Thyroid gland (tissue), 4 donors: ENCODE results near the gene NEK7. TPM values are rescaled to one million over a fixed set of nuclear protein-coding genes. Genes with fewer than 3 reads are reported as not detected.
"Not testable (repeated sequence)": the region's sequence is repeated elsewhere in the genome, so short reads cannot be mapped to it uniquely, and the experiment has no call there.

Experiments
- DNase-seq, 2 donors: peaks; one replicate each; pipeline ENCODE4 v3.0.0-alpha.2; 2019
- H3K27ac ChIP-seq, 3 donors: fragments of 200-600 bp; sonication (generic); 1 replicate in 2 of 3; 2 replicates in 1 of 3; pipeline ENCODE4 v1.5.1; 2016 to 2019; ENCODE audit warnings: mild to moderate bottlenecking in 1 of 3, moderate library complexity in 1 of 3
- H3K27me3 ChIP-seq: fragments of 200-600 bp; sonication (generic); one replicate; pipeline ENCODE4 v1.5.1; 2019
- H3K36me3 ChIP-seq, 2 donors: fragments of 200-600 bp; sonication (generic); one replicate each; pipeline ENCODE4 v1.5.1; 2016 to 2019
- H3K4me1 ChIP-seq, 2 donors: fragments of 200-600 bp; sonication (generic); one replicate each; pipeline ENCODE4 v1.5.1; 2017 to 2019
- H3K4me3 ChIP-seq, 3 donors: fragments of 200-600 bp; sonication (generic); replicated peaks in 1 of 3; 1 replicate in 2 of 3; 2 replicates in 1 of 3; pipeline ENCODE4 v1.5.1; 2016; ENCODE audit warnings: mild to moderate bottlenecking in 1 of 3
- H3K9me3 ChIP-seq: fragments of 200-600 bp; sonication (generic); one replicate; pipeline ENCODE4 v1.5.1; 2017
- POLR2A ChIP-seq, 2 donors: fragments of 450-650 bp; IDR thresholded peaks; one replicate each; pipeline ENCODE4 v1.6.1; 2017; ENCODE audit warnings: antibody characterized with exemption in 2 of 2, mild to moderate bottlenecking in 2 of 2, moderate library complexity in 1 of 2
- WGBS, 2 donors: methylation state at CpG; one replicate each; pipeline ENCODE4 v1.1.5; 2017; 5-methylcytosine and 5-hydroxymethylcytosine counted together
- intact Hi-C: fragments of 100-400 bp; cut with DNase I; formaldehyde crosslinking; loops from one replicate; pipeline ENCODE4 v1.15.1; 2023
- total RNA-seq, 4 donors: library from RNA; depleted of rRNA; stranded (reverse); fragments of >200 nt; gene quantifications; one replicate each; pipeline ENCODE4 v1.2.3, GENCODE V29; 2016
- TF ChIP-seq, protein P1 (sequence below), 6 experiments: fragments of 200-600 bp in 3 of 6; fragments of 450-650 bp in 3 of 6; sonication (generic) in 3 of 6; IDR thresholded peaks; one replicate each; pipeline ENCODE4 v1.5.1; 2016 to 2019; ENCODE audit warnings: antibody characterized with exemption in 6 of 6, mild to moderate bottlenecking in 2 of 6, inconsistent platforms in 1 of 6, moderate library complexity in 1 of 6

NEK7 gene
- total RNA-seq, 4 donors from 2014 or later, result 65.6 to 102 (median 77.7) TPM

GRCh38 chr1:198128533-198128932 is 28.3 kb upstream of the NEK7 start:
- H3K27ac ChIP-seq, result no peak overlapping the region
- intact Hi-C loops, result no loop called here
- no peak for TF ChIP-seq POLR2A (IDR thresholded peaks at IDR 0.05)
- TF ChIP-seq, protein P1, sequence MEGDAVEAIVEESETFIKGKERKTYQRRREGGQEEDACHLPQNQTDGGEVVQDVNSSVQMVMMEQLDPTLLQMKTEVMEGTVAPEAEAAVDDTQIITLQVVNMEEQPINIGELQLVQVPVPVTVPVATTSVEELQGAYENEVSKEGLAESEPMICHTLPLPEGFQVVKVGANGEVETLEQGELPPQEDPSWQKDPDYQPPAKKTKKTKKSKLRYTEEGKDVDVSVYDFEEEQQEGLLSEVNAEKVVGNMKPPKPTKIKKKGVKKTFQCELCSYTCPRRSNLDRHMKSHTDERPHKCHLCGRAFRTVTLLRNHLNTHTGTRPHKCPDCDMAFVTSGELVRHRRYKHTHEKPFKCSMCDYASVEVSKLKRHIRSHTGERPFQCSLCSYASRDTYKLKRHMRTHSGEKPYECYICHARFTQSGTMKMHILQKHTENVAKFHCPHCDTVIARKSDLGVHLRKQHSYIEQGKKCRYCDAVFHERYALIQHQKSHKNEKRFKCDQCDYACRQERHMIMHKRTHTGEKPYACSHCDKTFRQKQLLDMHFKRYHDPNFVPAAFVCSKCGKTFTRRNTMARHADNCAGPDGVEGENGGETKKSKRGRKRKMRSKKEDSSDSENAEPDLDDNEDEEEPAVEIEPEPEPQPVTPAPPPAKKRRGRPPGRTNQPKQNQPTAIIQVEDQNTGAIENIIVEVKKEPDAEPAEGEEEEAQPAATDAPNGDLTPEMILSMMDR (IDR thresholded peaks at IDR 0.05), result no peak
- no peaks in the 10 kb centered on the region for H3K36me3 ChIP-seq
- DNase-seq, result no peak
- H3K9me3 ChIP-seq, result no peaks in the 10 kb centered on the region
- H3K4me1 ChIP-seq, result no peaks in the 10 kb centered on the region
- no peak overlapping the region for H3K4me3 ChIP-seq
- H3K27me3 ChIP-seq, result no peaks in the 10 kb centered on the region

DNA sequence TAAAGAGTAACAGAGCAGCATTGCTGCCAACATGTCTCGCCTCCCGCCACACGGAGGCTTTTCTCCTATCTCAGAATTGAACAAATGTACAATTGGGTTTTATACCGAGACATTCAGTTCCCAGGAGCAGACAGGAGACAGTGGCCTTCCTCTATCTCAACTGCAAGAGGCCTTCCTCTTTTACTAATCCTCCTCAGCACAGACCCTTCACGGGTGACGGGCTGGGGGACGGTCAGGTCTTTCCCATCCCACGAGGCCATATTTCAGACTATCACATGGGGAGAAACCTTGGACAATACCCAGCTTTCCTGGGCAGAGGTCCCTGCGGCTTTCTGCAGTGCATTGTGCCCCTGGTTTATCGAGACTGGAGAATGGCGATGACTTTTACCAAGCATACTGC is 26.7 kb upstream of the NEK7 start:
- H3K9me3 ChIP-seq, H3K27ac ChIP-seq, intact Hi-C loops, H3K27me3 ChIP-seq, H3K4me1 ChIP-seq, H3K36me3 ChIP-seq, H3K4me3 ChIP-seq, DNase-seq: not testable (repeated sequence)
- 93 to 94% methylated on average over 11 of the region's 11 CpGs for WGBS, 2 donors

DNA sequence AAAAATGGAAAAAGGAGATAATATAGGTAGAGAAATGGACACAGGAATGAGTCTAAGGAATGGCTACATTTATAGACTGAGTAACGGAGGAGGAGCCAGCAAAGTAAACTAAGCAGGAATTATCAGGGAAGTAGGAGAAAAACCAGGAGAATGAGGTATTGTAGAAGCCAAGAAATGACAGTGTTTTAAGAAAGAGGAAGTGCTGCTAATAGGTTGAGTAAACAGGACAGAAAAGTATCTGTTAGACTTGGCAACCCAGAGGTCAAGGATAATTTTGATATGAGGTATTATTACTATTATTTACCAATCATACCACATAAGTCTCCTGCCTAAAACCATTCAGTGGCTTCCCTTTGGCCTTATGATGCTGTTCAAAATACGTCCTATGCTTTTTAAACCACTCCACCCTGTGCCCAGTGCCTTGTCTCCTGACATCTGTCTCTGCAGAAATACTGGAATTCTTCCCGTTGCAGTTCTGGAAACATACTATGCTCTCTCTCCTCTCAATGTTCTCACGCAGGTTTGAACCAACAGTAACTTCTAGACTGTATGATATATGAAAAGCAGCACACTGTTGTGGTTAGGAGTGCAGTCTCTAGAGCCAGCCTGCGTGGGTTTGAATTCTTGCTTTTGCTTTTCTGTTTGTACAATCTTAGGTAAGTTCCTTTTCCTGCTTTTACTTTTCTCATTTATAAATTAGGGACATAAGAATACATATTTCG is 24.6 kb upstream of the NEK7 start:
- 82 to 87% methylated on average over 6 of the region's 6 CpGs for WGBS, 2 donors
- intact Hi-C loops, result no loop called here
- H3K27me3 ChIP-seq, result no peaks in the 10 kb centered on the region
- no peak overlapping the region for H3K27ac ChIP-seq
- no peaks in the 10 kb centered on the region for H3K4me1 ChIP-seq
- H3K4me3 ChIP-seq, result no peak overlapping the region
- no peaks in the 10 kb centered on the region for H3K9me3 ChIP-seq
- TF ChIP-seq, protein P1 (IDR thresholded peaks at IDR 0.05), result no peak
- TF ChIP-seq POLR2A (IDR thresholded peaks at IDR 0.05), result no peak
- H3K36me3 ChIP-seq, result no peaks in the 10 kb centered on the region
- DNase-seq, result no peak

DNA sequence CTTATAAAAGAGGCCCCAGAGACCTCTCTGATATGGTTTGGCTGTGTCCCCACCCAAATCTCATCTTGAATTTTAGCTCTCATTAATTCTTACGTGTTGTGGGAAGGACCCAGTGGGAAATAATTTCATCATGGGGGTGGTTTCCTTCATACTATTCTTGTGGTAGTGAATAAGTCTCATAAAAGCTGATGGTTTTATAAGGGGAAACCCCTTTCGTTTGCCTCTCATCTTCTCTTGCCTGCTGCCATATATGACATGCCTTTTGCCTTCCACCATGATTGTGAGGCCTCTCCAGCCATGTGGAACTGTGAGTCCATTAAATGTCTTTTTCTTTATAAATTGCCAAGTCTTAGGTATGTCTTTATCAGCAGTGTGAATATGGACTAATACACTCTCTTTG is 22.5 kb upstream of the NEK7 start:
- Histone ChIP-seq H3K36me3 (no peaks in the 10 kb centered on the region), H3K27me3 (no peaks in the 10 kb centered on the region), H3K4me3 (no peak overlapping the region), H3K9me3 (no peaks in the 10 kb centered on the region), H3K27ac (no peak overlapping the region), H3K4me1 (no peaks in the 10 kb centered on the region)
- intact Hi-C loops, result no loop called here
- no peak for DNase-seq
- no peak for TF ChIP-seq POLR2A (IDR thresholded peaks at IDR 0.05)
- TF ChIP-seq, protein P1 (IDR thresholded peaks at IDR 0.05), result no peak
- WGBS, 2 donors, result 81 to 91% methylated on average over 2 of the region's 2 CpGs

- no peaks in the 10 kb centered on the region for H3K4me1 ChIP-seq
- H3K27me3 ChIP-seq, result no peaks in the 10 kb centered on the region
- H3K36me3 ChIP-seq, result no peaks in the 10 kb centered on the region
- intact Hi-C loops, result no loop called here
- 81 to 83% methylated on average over 1 of the region's 1 CpG for WGBS, 2 donors
- TF ChIP-seq, protein P1 (IDR thresholded peaks at IDR 0.05), result no peak
- no peak for TF ChIP-seq POLR2A (IDR thresholded peaks at IDR 0.05)
- no peak for DNase-seq
- H3K4me3 ChIP-seq, result no peak overlapping the region
- no peak overlapping the region for H3K27ac ChIP-seq
- H3K9me3 ChIP-seq, result no peaks in the 10 kb centered on the region
Measured at GRCh38 chr1:198135366-198135765, 21.4 kb upstream of the NEK7 start.
